Uterus (tissue), 2 donors: ENCODE results near the gene CHAC1.

Source experiments
- CTCF ChIP-seq, 4 experiments: fragments of 200-600 bp in 2 of 4; fragments of 450-650 bp in 2 of 4; sonication (generic) in 2 of 4; IDR thresholded peaks; one replicate each; pipeline ENCODE4 v1.5.1; 2016 to 2019; ENCODE audit warnings: antibody characterized with exemption in 4 of 4, mild to moderate bottlenecking in 2 of 4, moderate library complexity in 1 of 4
- POLR2A ChIP-seq, 2 donors: fragments of 450-650 bp; IDR thresholded peaks; one replicate each; pipeline ENCODE4 v1.6.1; 2016; ENCODE audit warnings: antibody characterized with exemption in 2 of 2, mild to moderate bottlenecking in 1 of 2, moderate library complexity in 1 of 2

GRCh38 chr15:41001524-41002214 lies 48.4 kb downstream of the CHAC1 start:
- no peak for TF ChIP-seq CTCF (IDR thresholded peaks at IDR 0.05)
- no peak for TF ChIP-seq POLR2A (IDR thresholded peaks at IDR 0.05)
